Measurements from ENCODE around the gene SLC10A2.

SLC10A2 gene

DNA sequence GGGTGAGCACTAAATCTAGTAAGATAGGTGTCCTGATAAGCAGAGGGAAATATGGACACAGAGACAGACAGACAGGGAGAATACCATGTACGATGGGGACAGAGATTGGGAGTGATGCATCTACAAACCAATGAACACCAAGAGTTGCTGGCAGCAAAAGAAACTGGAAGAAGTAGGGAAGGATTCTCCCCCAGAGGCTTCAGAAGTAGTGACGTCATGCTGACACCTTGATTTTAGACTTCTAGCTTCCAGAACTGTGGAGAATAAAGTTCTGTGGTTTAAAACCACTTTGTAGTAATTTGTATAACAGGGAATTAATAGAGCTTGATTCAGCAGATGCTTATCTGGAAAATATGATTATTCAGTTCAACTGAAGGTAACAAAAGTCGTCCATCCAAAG, 66.1 kb downstream of the SLC10A2 start:
- no peaks in the 10 kb centered on the region for H3K79me1 ChIP-seq (ENCODE audit: low read depth, low read length)
- no peak overlapping the region for H2BK5ac ChIP-seq (ENCODE audit: low read length)
- H3K18ac ChIP-seq (ENCODE audit: low read length), result no peak overlapping the region
- H3K23ac ChIP-seq (ENCODE audit: low read depth, low read length, poor library complexity), result no peak overlapping the region
- H3K4me2 ChIP-seq (ENCODE audit: insufficient read depth, low read length, poor library complexity, severe bottlenecking), result no peak overlapping the region
- H2BK120ac ChIP-seq (ENCODE audit: low read depth, low read length), result no peak overlapping the region
- H4K91ac ChIP-seq (ENCODE audit: low read depth, low read length, poor library complexity), result no peak overlapping the region
- H2AFZ ChIP-seq (ENCODE audit: low read length), result no peak overlapping the region
- H4K8ac ChIP-seq (ENCODE audit: low read depth, low read length), result no peak overlapping the region
- no peak overlapping the region for H2AK5ac ChIP-seq (ENCODE audit: low read depth, low read length)
- DNase-seq (ENCODE audit: low spot score), result no peak
- H3K36me3 ChIP-seq (replicated peaks in 1 of 2; ENCODE audit: control insufficient read depth in 2 of 2, insufficient read depth in 2 of 2, low read length in 2 of 2), result no peaks in the 10 kb centered on the region
- no peaks in the 10 kb centered on the region for H3K27me3 ChIP-seq (ENCODE audit: control insufficient read depth in 3 of 3, insufficient read depth in 3 of 3, low read depth in 1 of 3, low read length in 3 of 3)
- H3K4me1 ChIP-seq (ENCODE audit: control insufficient read depth in 2 of 2, insufficient read depth in 1 of 2, low read depth in 1 of 2, low read length in 2 of 2), result no peaks in the 10 kb centered on the region
- no peak overlapping the region for H3K14ac ChIP-seq (ENCODE audit: low read length)
- no CpG with 5 or more reads among the region's 3 CpGs for WGBS, 2 donors (ENCODE audit: extremely low coverage in 2 of 2, insufficient read length in 2 of 2, insufficient replicate concordance in 1 of 2)
- no peak overlapping the region for H3K4me3 ChIP-seq (ENCODE audit: low read length in 2 of 2)
- H3K27ac ChIP-seq (replicated peaks; ENCODE audit: low read length), result no peak overlapping the region
- no peak overlapping the region for H2BK15ac ChIP-seq (ENCODE audit: low read length)
- no peak overlapping the region for H3K9ac ChIP-seq (ENCODE audit: low read depth, low read length, poor library complexity)
- H3K9me3 ChIP-seq (replicated peaks in 1 of 2; ENCODE audit: control insufficient read depth in 2 of 2, insufficient read depth in 1 of 2, low read depth in 1 of 2, low read length in 2 of 2), result peaks cover 0 to 2% of the 10 kb centered on the region in 2 donors
- no peak overlapping the region for H3K4ac ChIP-seq (ENCODE audit: low read length)
- H2BK12ac ChIP-seq (ENCODE audit: low read length), result no peak overlapping the region

DNA sequence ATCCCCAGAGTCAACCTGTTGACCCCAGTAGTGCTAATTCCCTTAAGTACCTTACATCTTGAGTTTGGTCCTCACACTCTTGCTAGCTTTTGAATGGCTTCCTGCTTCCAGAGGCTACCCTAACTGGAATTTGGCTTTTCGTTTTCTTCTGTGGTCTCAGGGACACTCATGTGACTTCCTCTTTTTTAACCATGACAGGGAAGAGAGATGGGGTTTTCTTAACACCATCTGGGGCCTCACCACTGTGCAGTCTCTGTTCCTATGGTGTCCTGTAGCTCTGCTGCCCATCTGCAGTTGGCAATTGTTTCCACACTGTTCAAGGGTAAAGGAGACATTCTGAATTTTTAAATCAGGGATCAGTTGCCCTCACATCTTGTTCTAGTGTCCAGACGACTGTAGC, 66.7 kb downstream of the SLC10A2 start:
- Histone ChIP-seq H2BK5ac (ENCODE audit: low read length) (no peak overlapping the region), H3K4ac (ENCODE audit: low read length) (no peak overlapping the region), H3K9ac (ENCODE audit: low read depth, low read length, poor library complexity) (no peak overlapping the region), H3K79me1 (ENCODE audit: low read depth, low read length) (no peaks in the 10 kb centered on the region), H4K91ac (ENCODE audit: low read depth, low read length, poor library complexity) (no peak overlapping the region), H3K27ac (replicated peaks; ENCODE audit: low read length) (no peak overlapping the region), H2AFZ (ENCODE audit: low read length) (no peak overlapping the region), H3K4me1 (ENCODE audit: control insufficient read depth in 2 of 2, insufficient read depth in 1 of 2, low read depth in 1 of 2, low read length in 2 of 2) (no peaks in the 10 kb centered on the region), H3K4me3 (ENCODE audit: low read length in 2 of 2) (no peak overlapping the region), H3K18ac (ENCODE audit: low read length) (no peak overlapping the region), H3K9me3 (replicated peaks in 1 of 2; ENCODE audit: control insufficient read depth in 2 of 2, insufficient read depth in 1 of 2, low read depth in 1 of 2, low read length in 2 of 2) (peaks cover 0 to 2% of the 10 kb centered on the region in 2 donors), H3K23ac (ENCODE audit: low read depth, low read length, poor library complexity) (no peak overlapping the region), H2BK120ac (ENCODE audit: low read depth, low read length) (no peak overlapping the region), H3K36me3 (replicated peaks in 1 of 2; ENCODE audit: control insufficient read depth in 2 of 2, insufficient read depth in 2 of 2, low read length in 2 of 2) (no peaks in the 10 kb centered on the region), H3K4me2 (ENCODE audit: insufficient read depth, low read length, poor library complexity, severe bottlenecking) (no peak overlapping the region), H3K14ac (ENCODE audit: low read length) (no peak overlapping the region), H2BK12ac (ENCODE audit: low read length) (no peak overlapping the region), H2BK15ac (ENCODE audit: low read length) (no peak overlapping the region), H2AK5ac (ENCODE audit: low read depth, low read length) (no peak overlapping the region), H4K8ac (ENCODE audit: low read depth, low read length) (no peak overlapping the region), H3K27me3 (ENCODE audit: control insufficient read depth in 3 of 3, insufficient read depth in 3 of 3, low read depth in 1 of 3, low read length in 3 of 3) (no peaks in the 10 kb centered on the region)
- no CpG with 5 or more reads among the region's 2 CpGs for whole genome bisulfite sequencing, 2 donors (ENCODE audit: extremely low coverage in 2 of 2, insufficient read length in 2 of 2, insufficient replicate concordance in 1 of 2)
- no peak for DNase-seq (ENCODE audit: low spot score)
